Measurements from ENCODE around the gene FUT2. TPM values are rescaled to one million over a fixed set of nuclear protein-coding genes. Genes with fewer than 3 reads are reported as not detected.
A peak's percentile ranks its signal among the peaks of the same experiment; 100 is the strongest.

FUT2 gene
- total RNA-seq, 4 donors from 2014 or later, result 32.5 to 68.6 (median 55.1) TPM

- Histone ChIP-seq H3K9me3 (no peaks in the 10 kb centered on the region), H3K27ac (peak overlapping the region; percentile 15 to 75 (median 28)), H3K4me1 (peaks cover 0 to 27% (median 9%) of the 10 kb centered on the region in 4 donors), H3K27me3 (peaks cover 25% of the 10 kb centered on the region), H3K4me3 (peak overlapping the region in 1 of 4 donors; percentile 1), H3K36me3 (no peaks in the 10 kb centered on the region)
- no peak for TF ChIP-seq EP300 (IDR thresholded peaks at IDR 0.05; ENCODE audit: low read depth)
- peak in 1 of 3 donors; percentile 18 for TF ChIP-seq POLR2AphosphoS5 (IDR thresholded peaks at IDR 0.05)
- peak; percentile 8 for TF ChIP-seq POLR2A (IDR thresholded peaks at IDR 0.05)
- WGBS, 2 donors (ENCODE audit: low coverage in 1 of 2), result 40 to 56% methylated on average over 3 to 35 of the region's 35 CpGs
- in situ Hi-C loops (cut with MboI; ENCODE audit: low pct_ligation_motif_present in 1 of 4, low pct_unique_long_range_greater_than_20kb in 1 of 4, low sequenced_read_pairs in 3 of 4), result loop anchor here in 1 of 4 donors (10.0 kb wide), 1 partner anchor 97 kb away; the partner anchor contains the start of gene CA11
- intact Hi-C loops (cut with DNase I; ENCODE audit: low total_unique reads), result loop anchor here (10.0 kb wide), 1 partner anchor 67 kb away; the partner anchor contains the start of gene NTN5
- peak; percentile 59 for DNase-seq
Observed at GRCh38 chr19:48741129-48741999, 45.6 kb downstream of the FUT2 start.

GRCh38 chr19:48742096-48742495 lies 46.3 kb downstream of the FUT2 start:
- Histone ChIP-seq H3K36me3 (no peaks in the 10 kb centered on the region), H3K4me3 (no peak overlapping the region), H3K9me3 (no peaks in the 10 kb centered on the region), H3K27me3 (peaks cover 33% of the 10 kb centered on the region), H3K4me1 (peaks cover 0 to 30% (median 9%) of the 10 kb centered on the region in 4 donors), H3K27ac (peak overlapping the region in 2 of 4 donors; percentile 30 to 75)
- 80 to 87% methylated on average over 1 to 11 of the region's 11 CpGs for WGBS, 2 donors (ENCODE audit: low coverage in 1 of 2)
- no peak for DNase-seq
- no peak for TF ChIP-seq POLR2A (IDR thresholded peaks at IDR 0.05)
- TF ChIP-seq CTCF (IDR thresholded peaks at IDR 0.05), result no peak
- no peak for TF ChIP-seq EP300 (IDR thresholded peaks at IDR 0.05; ENCODE audit: low read depth)
- no peak for TF ChIP-seq POLR2AphosphoS5 (IDR thresholded peaks at IDR 0.05)
- intact Hi-C loops (cut with DNase I; ENCODE audit: low total_unique reads), result loop anchor here (10.0 kb wide), 1 partner anchor 67 kb away; the partner anchor contains the start of gene NTN5
- in situ Hi-C loops (cut with MboI; ENCODE audit: low pct_ligation_motif_present in 1 of 4, low pct_unique_long_range_greater_than_20kb in 1 of 4, low sequenced_read_pairs in 3 of 4), result loop anchor here in 1 of 4 donors (10.0 kb wide), 1 partner anchor 97 kb away; the partner anchor contains the start of gene CA11

GRCh38 chr19:48745208-48745995 lies 49.6 kb downstream of the FUT2 start:
- Histone ChIP-seq H3K27me3 (peaks cover 32% of the 10 kb centered on the region), H3K4me1 (peaks cover 0 to 19% (median 0%) of the 10 kb centered on the region in 4 donors), H3K27ac (no peak overlapping the region), H3K4me3 (no peak overlapping the region), H3K9me3 (no peaks in the 10 kb centered on the region), H3K36me3 (no peaks in the 10 kb centered on the region)
- no peak for TF ChIP-seq EP300 (IDR thresholded peaks at IDR 0.05; ENCODE audit: low read depth)
- TF ChIP-seq POLR2AphosphoS5 (IDR thresholded peaks at IDR 0.05), result no peak
- TF ChIP-seq CTCF (IDR thresholded peaks at IDR 0.05), result no peak
- TF ChIP-seq POLR2A (IDR thresholded peaks at IDR 0.05), result no peak
- DNase-seq, result peak; percentile 47
- in situ Hi-C loops (cut with MboI; ENCODE audit: low pct_ligation_motif_present in 1 of 4, low pct_unique_long_range_greater_than_20kb in 1 of 4, low sequenced_read_pairs in 3 of 4), result loop anchor here in 1 of 4 donors (10.0 kb wide), 1 partner anchor 101 kb away; the partner anchor contains the start of gene CA11
- WGBS, 2 donors (ENCODE audit: low coverage in 1 of 2), result 20 to 34% methylated on average over 6 to 33 of the region's 33 CpGs
- intact Hi-C loops (cut with DNase I; ENCODE audit: low total_unique reads), result loop anchor here (10.0 kb wide), 1 partner anchor 71 kb away; the partner anchor contains the start of gene NTN5

GRCh38 chr19:48746110-48746509 lies 50.3 kb downstream of the FUT2 start:
- H3K27ac ChIP-seq, result peak overlapping the region in 2 of 4 donors; percentile 59 to 70
- intact Hi-C loops (cut with DNase I; ENCODE audit: low total_unique reads) (loop anchor here (10.0 kb wide), 1 partner anchor 71 kb away; the partner anchor contains the start of gene NTN5), in situ Hi-C loops (cut with MboI; ENCODE audit: low pct_ligation_motif_present in 1 of 4, low pct_unique_long_range_greater_than_20kb in 1 of 4, low sequenced_read_pairs in 3 of 4) (loop anchor here in 1 of 4 donors (10.0 kb wide), 1 partner anchor 101 kb away; the partner anchor contains the start of gene CA11)
- H3K4me1 ChIP-seq, result peaks cover 0 to 11% (median 0%) of the 10 kb centered on the region in 4 donors
- no peak overlapping the region for H3K4me3 ChIP-seq
- no peaks in the 10 kb centered on the region for H3K9me3 ChIP-seq
- 70% methylated on average over 8 of the region's 8 CpGs; no CpG with 5 or more reads in 1 of the 2 donors for WGBS, 2 donors (ENCODE audit: low coverage in 1 of 2)
- peaks cover 38% of the 10 kb centered on the region for H3K27me3 ChIP-seq
- no peaks in the 10 kb centered on the region for H3K36me3 ChIP-seq
- no peak for TF ChIP-seq POLR2AphosphoS5 (IDR thresholded peaks at IDR 0.05)
- no peak for TF ChIP-seq POLR2A (IDR thresholded peaks at IDR 0.05)
- no peak for TF ChIP-seq EP300 (IDR thresholded peaks at IDR 0.05; ENCODE audit: low read depth)
- no peak for TF ChIP-seq CTCF (IDR thresholded peaks at IDR 0.05)
- no peak for DNase-seq
